ENCODE results near the gene MCC.

The MCC gene

DNA sequence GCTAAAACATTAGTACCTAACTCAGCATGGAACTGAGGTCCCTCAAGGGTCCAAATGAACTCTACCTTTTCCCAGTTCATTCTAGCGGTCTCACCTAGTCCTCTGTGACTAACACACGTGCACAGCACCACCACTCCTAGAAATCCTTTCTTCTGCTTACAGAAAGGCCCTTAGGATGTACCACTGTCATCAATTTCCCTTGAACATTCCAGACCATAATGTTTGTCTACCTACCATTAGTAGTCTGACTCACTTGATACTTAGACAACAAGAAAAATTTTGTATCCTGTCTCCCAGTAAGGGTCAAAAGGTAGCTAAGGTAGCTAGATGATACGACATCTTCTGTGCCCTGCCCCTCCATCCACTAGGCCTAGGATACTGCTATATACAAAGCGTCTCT is 220.0 kb downstream of the MCC start:
- no peak overlapping the region for H2BK120ac ChIP-seq (ENCODE audit: low read depth, low read length)
- H3K4ac ChIP-seq (ENCODE audit: low read depth in 1 of 2, low read length in 2 of 2), result no peak overlapping the region
- no peak overlapping the region for H4K8ac ChIP-seq (ENCODE audit: low read length)
- peaks cover 18% of the 10 kb centered on the region for H3K79me1 ChIP-seq (replicated peaks; ENCODE audit: low read length, poor library complexity, severe bottlenecking)
- H3K4me1 ChIP-seq (ENCODE audit: control insufficient read depth, insufficient read depth, low read depth, low read length), result peaks cover 4% of the 10 kb centered on the region
- no peak overlapping the region for H3K4me2 ChIP-seq (ENCODE audit: low read length, poor library complexity, severe bottlenecking)
- no peak overlapping the region for H3K27ac ChIP-seq (ENCODE audit: low read length, poor library complexity, severe bottlenecking)
- no peak overlapping the region for H2BK15ac ChIP-seq (ENCODE audit: low read depth, poor library complexity, severe bottlenecking)
- no peaks in the 10 kb centered on the region for H3K36me3 ChIP-seq (ENCODE audit: control insufficient read depth in 1 of 2, insufficient read depth in 2 of 2, low read depth in 1 of 2, low read length in 2 of 2)
- H2AK5ac ChIP-seq (ENCODE audit: low read length, severe bottlenecking), result no peak overlapping the region
- no peak overlapping the region for H3K4me3 ChIP-seq (ENCODE audit: insufficient read depth in 1 of 2, low read depth in 1 of 2, low read length in 2 of 2)
- no peak overlapping the region for H2BK12ac ChIP-seq (ENCODE audit: low read length in 2 of 2)
- H4K91ac ChIP-seq (ENCODE audit: low read length), result no peak overlapping the region
- H2AFZ ChIP-seq (ENCODE audit: low read depth, low read length), result no peak overlapping the region
- WGBS, result 95% methylated on average over 3 of the region's 4 CpGs
- no peak for DNase-seq
- H3K23ac ChIP-seq (ENCODE audit: low read length in 2 of 2), result no peak overlapping the region
- H3K9ac ChIP-seq (ENCODE audit: low read length), result no peak overlapping the region
- H3K27me3 ChIP-seq (ENCODE audit: control insufficient read depth in 1 of 2, insufficient read depth in 1 of 2, low read length in 2 of 2), result no peaks in the 10 kb centered on the region
- no peaks in the 10 kb centered on the region for H3K9me3 ChIP-seq (ENCODE audit: control insufficient read depth, low read length)
- H3K14ac ChIP-seq (ENCODE audit: low read length in 2 of 2), result no peak overlapping the region
- H2BK5ac ChIP-seq (ENCODE audit: low read depth, low read length, poor library complexity, severe bottlenecking), result no peak overlapping the region
- peak overlapping the region in 1 of 2 experiments; percentile 16 for H3K18ac ChIP-seq (ENCODE audit: low read depth in 1 of 2, low read length in 2 of 2)

DNA sequence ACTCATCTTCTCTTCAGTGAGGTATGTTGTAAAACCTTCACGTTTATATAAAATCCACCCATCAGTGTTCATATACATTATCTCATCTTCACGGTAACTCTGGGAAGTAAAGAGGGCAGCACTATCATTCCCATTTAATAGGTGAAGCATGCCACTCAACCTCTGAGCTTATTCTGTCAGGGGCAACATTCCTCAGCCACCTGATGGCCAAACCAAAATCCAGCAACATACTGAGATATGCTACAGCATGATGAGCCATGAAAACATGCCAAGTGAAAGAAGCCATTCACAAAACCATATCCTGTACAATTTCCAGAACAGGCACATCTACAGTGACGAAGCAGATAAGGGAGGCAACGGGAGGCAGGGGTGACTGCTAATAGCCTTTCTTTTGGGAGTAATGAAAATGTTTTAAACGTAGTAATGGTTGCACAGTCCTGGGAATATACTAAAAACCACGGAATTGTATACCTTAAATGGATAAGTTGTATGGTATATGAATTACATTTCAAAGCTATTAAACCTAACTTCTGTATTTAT is 220.8 kb downstream of the MCC start:
- H3K14ac ChIP-seq (ENCODE audit: low read length in 2 of 2), result no peak overlapping the region
- no peak overlapping the region for H2AK5ac ChIP-seq (ENCODE audit: low read length, severe bottlenecking)
- H3K23ac ChIP-seq (ENCODE audit: low read length in 2 of 2), result no peak overlapping the region
- no peaks in the 10 kb centered on the region for H3K27me3 ChIP-seq (ENCODE audit: control insufficient read depth in 1 of 2, insufficient read depth in 1 of 2, low read length in 2 of 2)
- no peak overlapping the region for H3K4ac ChIP-seq (ENCODE audit: low read depth in 1 of 2, low read length in 2 of 2)
- H3K4me3 ChIP-seq (ENCODE audit: insufficient read depth in 1 of 2, low read depth in 1 of 2, low read length in 2 of 2), result no peak overlapping the region
- peaks cover 20% of the 10 kb centered on the region for H3K79me1 ChIP-seq (replicated peaks; ENCODE audit: low read length, poor library complexity, severe bottlenecking)
- no peak overlapping the region for H2BK120ac ChIP-seq (ENCODE audit: low read depth, low read length)
- H2BK15ac ChIP-seq (ENCODE audit: low read depth, poor library complexity, severe bottlenecking), result no peak overlapping the region
- no peak overlapping the region for H2AFZ ChIP-seq (ENCODE audit: low read depth, low read length)
- no peak overlapping the region for H3K4me2 ChIP-seq (ENCODE audit: low read length, poor library complexity, severe bottlenecking)
- no peak overlapping the region for H2BK5ac ChIP-seq (ENCODE audit: low read depth, low read length, poor library complexity, severe bottlenecking)
- no peak overlapping the region for H3K9ac ChIP-seq (ENCODE audit: low read length)
- DNase-seq, result no peak
- no peaks in the 10 kb centered on the region for H3K36me3 ChIP-seq (ENCODE audit: control insufficient read depth in 1 of 2, insufficient read depth in 2 of 2, low read depth in 1 of 2, low read length in 2 of 2)
- no peak overlapping the region for H4K91ac ChIP-seq (ENCODE audit: low read length)
- H3K9me3 ChIP-seq (ENCODE audit: control insufficient read depth, low read length), result no peaks in the 10 kb centered on the region
- 94% methylated on average over 4 of the region's 6 CpGs for WGBS
- H2BK12ac ChIP-seq (ENCODE audit: low read length in 2 of 2), result no peak overlapping the region
- peaks cover 4% of the 10 kb centered on the region for H3K4me1 ChIP-seq (ENCODE audit: control insufficient read depth, insufficient read depth, low read depth, low read length)
- H3K18ac ChIP-seq (ENCODE audit: low read depth in 1 of 2, low read length in 2 of 2), result no peak overlapping the region
- H4K8ac ChIP-seq (ENCODE audit: low read length), result no peak overlapping the region
- no peak overlapping the region for H3K27ac ChIP-seq (ENCODE audit: low read length, poor library complexity, severe bottlenecking)

DNA sequence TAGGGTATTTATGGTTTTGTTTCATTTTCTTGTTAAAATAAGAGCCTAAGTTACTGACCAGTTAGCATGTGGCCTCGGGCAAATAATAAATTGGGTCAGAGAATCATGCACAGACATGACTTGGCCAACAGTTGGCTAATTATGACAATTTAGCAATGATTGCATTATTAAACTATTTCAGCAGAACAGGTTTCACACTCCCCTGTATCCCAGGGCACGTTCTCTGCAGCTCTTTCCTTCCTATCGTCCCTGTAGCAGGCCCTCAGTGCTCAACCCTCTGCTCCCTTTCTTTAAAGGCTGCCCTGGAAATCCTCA is 221.4 kb downstream of the MCC start:
- no peaks in the 10 kb centered on the region for H3K9me3 ChIP-seq (ENCODE audit: control insufficient read depth, low read length)
- H2AFZ ChIP-seq (ENCODE audit: low read depth, low read length), result no peak overlapping the region
- peaks cover 4% of the 10 kb centered on the region for H3K4me1 ChIP-seq (ENCODE audit: control insufficient read depth, insufficient read depth, low read depth, low read length)
- no peak overlapping the region for H3K4me2 ChIP-seq (ENCODE audit: low read length, poor library complexity, severe bottlenecking)
- no peak overlapping the region for H3K14ac ChIP-seq (ENCODE audit: low read length in 2 of 2)
- no peaks in the 10 kb centered on the region for H3K36me3 ChIP-seq (ENCODE audit: control insufficient read depth in 1 of 2, insufficient read depth in 2 of 2, low read depth in 1 of 2, low read length in 2 of 2)
- H3K9ac ChIP-seq (ENCODE audit: low read length), result peak overlapping the region; percentile 17
- H3K4me3 ChIP-seq (ENCODE audit: insufficient read depth in 1 of 2, low read depth in 1 of 2, low read length in 2 of 2), result no peak overlapping the region
- H2BK12ac ChIP-seq (ENCODE audit: low read length in 2 of 2), result no peak overlapping the region
- no peak overlapping the region for H2BK120ac ChIP-seq (ENCODE audit: low read depth, low read length)
- H2AK5ac ChIP-seq (ENCODE audit: low read length, severe bottlenecking), result no peak overlapping the region
- no peak overlapping the region for H3K23ac ChIP-seq (ENCODE audit: low read length in 2 of 2)
- peaks cover 20% of the 10 kb centered on the region for H3K79me1 ChIP-seq (replicated peaks; ENCODE audit: low read length, poor library complexity, severe bottlenecking)
- no peak overlapping the region for H3K27ac ChIP-seq (ENCODE audit: low read length, poor library complexity, severe bottlenecking)
- no peaks in the 10 kb centered on the region for H3K27me3 ChIP-seq (ENCODE audit: control insufficient read depth in 1 of 2, insufficient read depth in 1 of 2, low read length in 2 of 2)
- no peak for DNase-seq
- no peak overlapping the region for H3K4ac ChIP-seq (ENCODE audit: low read depth in 1 of 2, low read length in 2 of 2)
- H4K8ac ChIP-seq (ENCODE audit: low read length), result no peak overlapping the region
- WGBS, result 90% methylated on average over 3 of the region's 3 CpGs
- H2BK15ac ChIP-seq (ENCODE audit: low read depth, poor library complexity, severe bottlenecking), result no peak overlapping the region
- H4K91ac ChIP-seq (ENCODE audit: low read length), result no peak overlapping the region
- peak overlapping the region in 1 of 2 experiments; percentile 55 for H3K18ac ChIP-seq (ENCODE audit: low read depth in 1 of 2, low read length in 2 of 2)
- peak overlapping the region; percentile 32 for H2BK5ac ChIP-seq (ENCODE audit: low read depth, low read length, poor library complexity, severe bottlenecking)

DNA sequence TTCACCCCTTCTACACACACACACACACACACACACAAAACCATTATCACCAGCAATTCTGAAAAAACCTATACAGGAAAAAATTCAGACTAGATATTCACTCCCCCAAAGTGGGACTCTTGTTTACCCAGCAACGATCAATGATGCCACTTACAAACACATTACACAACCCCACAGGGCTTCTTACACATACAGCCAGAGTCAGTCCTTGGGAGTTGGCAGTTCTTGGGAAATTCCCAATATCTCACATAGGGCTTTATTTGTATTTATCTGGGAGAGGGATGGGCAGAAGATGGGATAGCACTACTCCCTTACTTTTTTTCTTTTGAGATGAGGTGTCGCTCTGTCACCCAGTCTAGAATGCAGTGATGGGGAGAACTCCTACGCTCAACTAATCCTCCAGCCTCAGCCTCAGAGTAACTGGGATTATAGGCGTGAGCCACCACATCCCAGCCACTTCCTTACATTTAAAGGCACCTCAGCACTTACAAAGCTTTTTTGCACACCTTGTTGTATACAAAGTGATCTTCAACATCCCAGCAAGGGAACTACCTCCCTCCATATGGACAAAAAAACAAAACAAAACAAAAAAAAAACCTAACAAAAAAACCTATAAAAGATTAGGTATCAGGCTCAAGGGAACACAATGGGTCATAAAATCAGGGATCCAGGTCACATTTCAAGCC is 221.9 kb downstream of the MCC start:
- H3K4ac ChIP-seq (ENCODE audit: low read depth in 1 of 2, low read length in 2 of 2), result peak overlapping the region in 1 of 2 experiments; percentile 33
- H3K27ac ChIP-seq (ENCODE audit: low read length, poor library complexity, severe bottlenecking), result no peak overlapping the region
- no peak overlapping the region for H3K4me2 ChIP-seq (ENCODE audit: low read length, poor library complexity, severe bottlenecking)
- no peak overlapping the region for H3K4me3 ChIP-seq (ENCODE audit: insufficient read depth in 1 of 2, low read depth in 1 of 2, low read length in 2 of 2)
- H3K23ac ChIP-seq (ENCODE audit: low read length in 2 of 2), result no peak overlapping the region
- H2AFZ ChIP-seq (ENCODE audit: low read depth, low read length), result no peak overlapping the region
- H2BK5ac ChIP-seq (ENCODE audit: low read depth, low read length, poor library complexity, severe bottlenecking), result no peak overlapping the region
- peak; percentile 88 for DNase-seq
- H3K18ac ChIP-seq (ENCODE audit: low read depth in 1 of 2, low read length in 2 of 2), result no peak overlapping the region
- H3K79me1 ChIP-seq (replicated peaks; ENCODE audit: low read length, poor library complexity, severe bottlenecking), result peaks cover 20% of the 10 kb centered on the region
- peaks cover 4% of the 10 kb centered on the region for H3K4me1 ChIP-seq (ENCODE audit: control insufficient read depth, insufficient read depth, low read depth, low read length)
- H3K27me3 ChIP-seq (ENCODE audit: control insufficient read depth in 1 of 2, insufficient read depth in 1 of 2, low read length in 2 of 2), result no peaks in the 10 kb centered on the region
- H2BK12ac ChIP-seq (ENCODE audit: low read length in 2 of 2), result no peak overlapping the region
- WGBS, result 84% methylated on average over 4 of the region's 4 CpGs
- no peak overlapping the region for H2BK120ac ChIP-seq (ENCODE audit: low read depth, low read length)
- H4K91ac ChIP-seq (ENCODE audit: low read length), result no peak overlapping the region
- H2AK5ac ChIP-seq (ENCODE audit: low read length, severe bottlenecking), result no peak overlapping the region
- H2BK15ac ChIP-seq (ENCODE audit: low read depth, poor library complexity, severe bottlenecking), result no peak overlapping the region
- no peak overlapping the region for H4K8ac ChIP-seq (ENCODE audit: low read length)
- peak overlapping the region; percentile 17 for H3K9ac ChIP-seq (ENCODE audit: low read length)
- H3K36me3 ChIP-seq (ENCODE audit: control insufficient read depth in 1 of 2, insufficient read depth in 2 of 2, low read depth in 1 of 2, low read length in 2 of 2), result no peaks in the 10 kb centered on the region
- no peak overlapping the region for H3K14ac ChIP-seq (ENCODE audit: low read length in 2 of 2)
- no peaks in the 10 kb centered on the region for H3K9me3 ChIP-seq (ENCODE audit: control insufficient read depth, low read length)
